BLaER1 (cell line): ENCODE results near the gene SKIL.

Experiments used
- H3K27ac ChIP-seq: shearing (Covaris generic); formaldehyde crosslinking; 2 replicates; pipeline ENCODE4 v1.8.1; 2022
- H3K27me3 ChIP-seq: shearing (Covaris generic); formaldehyde crosslinking; 2 replicates; pipeline ENCODE4 v1.8.1; 2022
- H3K36me3 ChIP-seq: shearing (Covaris generic); formaldehyde crosslinking; 2 replicates; pipeline ENCODE4 v1.8.1; 2022
- H3K4me1 ChIP-seq: shearing (Covaris generic); formaldehyde crosslinking; 2 replicates; pipeline ENCODE4 v1.8.1; 2022
- H3K4me2 ChIP-seq: shearing (Covaris generic); formaldehyde crosslinking; 2 replicates; pipeline ENCODE4 v1.8.1; 2022
- H3K4me3 ChIP-seq: shearing (Covaris generic); formaldehyde crosslinking; 2 replicates; pipeline ENCODE4 v1.8.1; 2022
- H3K9ac ChIP-seq: shearing (Covaris generic); formaldehyde crosslinking; 2 replicates; pipeline ENCODE4 v1.8.1; 2022
- H3K9me3 ChIP-seq: shearing (Covaris generic); formaldehyde crosslinking; 2 replicates; pipeline ENCODE4 v1.8.1; 2022
- H4K20me1 ChIP-seq: shearing (Covaris generic); formaldehyde crosslinking; 2 replicates; pipeline ENCODE4 v1.8.1; 2022
- Cebpa-rat ChIP-seq: shearing (Covaris generic); IDR thresholded peaks from 2 replicates; pipeline ENCODE4 v1.8.1; 2022

SKIL gene

GRCh38 chr3:170441412-170441811 is 83.9 kb downstream of the SKIL start:
- Histone ChIP-seq H3K4me2 (no peak overlapping the region), H4K20me1 (no peaks in the 10 kb centered on the region), H3K4me1 (no peaks in the 10 kb centered on the region), H3K27me3 (no peaks in the 10 kb centered on the region), H3K27ac (no peak overlapping the region), H3K36me3 (no peaks in the 10 kb centered on the region), H3K9ac (no peak overlapping the region), H3K9me3 (no peaks in the 10 kb centered on the region), H3K4me3 (no peak overlapping the region)
- TF ChIP-seq Cebpa-rat: no peak

- no peaks in the 10 kb centered on the region for H3K4me1 ChIP-seq
- TF ChIP-seq Cebpa-rat: no peak
- no peak overlapping the region for H3K27ac ChIP-seq
- no peak overlapping the region for H3K4me2 ChIP-seq
- H3K4me3 ChIP-seq: no peak overlapping the region
- H4K20me1 ChIP-seq: no peaks in the 10 kb centered on the region
- H3K9me3 ChIP-seq: no peaks in the 10 kb centered on the region
- H3K27me3 ChIP-seq: no peaks in the 10 kb centered on the region
- no peaks in the 10 kb centered on the region for H3K36me3 ChIP-seq
- H3K9ac ChIP-seq: no peak overlapping the region
Observed at GRCh38 chr3:170442947-170443346, 85.4 kb downstream of the SKIL start.

- no peak overlapping the region for H3K4me2 ChIP-seq
- H3K9me3 ChIP-seq: no peaks in the 10 kb centered on the region
Observed at GRCh38 chr3:170443457-170443856, 85.9 kb downstream of the SKIL start.

More at GRCh38 chr3:170443457-170443856, 85.9 kb downstream of the SKIL start:
- no peak for TF ChIP-seq Cebpa-rat
- Histone ChIP-seq H4K20me1 (no peaks in the 10 kb centered on the region), H3K27ac (no peak overlapping the region), H3K36me3 (no peaks in the 10 kb centered on the region), H3K9ac (no peak overlapping the region), H3K27me3 (no peaks in the 10 kb centered on the region), H3K4me3 (no peak overlapping the region), H3K4me1 (no peaks in the 10 kb centered on the region)
